H7 (cell line): Measurements from ENCODE around the gene PIK3R6. TPM values are rescaled to one million over a fixed set of nuclear protein-coding genes. Genes with fewer than 3 reads are reported as not detected.
A peak's percentile ranks its signal among the peaks of the same experiment; 100 is the strongest.
"Not testable (repeated sequence)": the region's sequence is repeated elsewhere in the genome, so short reads cannot be mapped to it uniquely, and the experiment has no call there.

Source experiments
- DNase-seq: peaks from one replicate; pipeline ENCODE4 v3.0.0; 2012
- H3K27me3 ChIP-seq: 2 replicates; pipeline ENCODE4 v1.6.0; 2011; ENCODE audit warnings: mild to moderate bottlenecking, low read length; ENCODE audit not compliant: control insufficient read depth, insufficient read depth
- H3K36me3 ChIP-seq: replicated peaks from 2 replicates; pipeline ENCODE4 v1.5.1; 2011; ENCODE audit warnings: low read length; ENCODE audit not compliant: control insufficient read depth, insufficient read depth
- H3K4me3 ChIP-seq: 2 replicates; pipeline ENCODE4 v1.5.1; 2011; ENCODE audit warnings: low read depth, mild to moderate bottlenecking, control low read depth, low read length, moderate library complexity; ENCODE audit not compliant: insufficient read depth
- total RNA-seq: library from RNA; depleted of rRNA; stranded (reverse); fragments of >200 nt; shearing (Covaris generic); gene quantifications from 2 replicates; pipeline ENCODE4 v1.2.3, GENCODE V29; 2014

PIK3R6 gene
- total RNA-seq, 1 experiment from 2014 or later: 0.14 TPM

- no peaks in the 10 kb centered on the region; the same call in 1 of the 2 replicates for H3K27me3 ChIP-seq
- H3K4me3 ChIP-seq: no peak overlapping the region
- DNase-seq: peak; percentile 90
- H3K36me3 ChIP-seq: no peaks in the 10 kb centered on the region
These were observed 20.6 kb upstream of the PIK3R6 start for GRCh38 chr17:8887834-8888703.

GRCh38 chr17:8887301-8887700, 19.8 kb upstream of the PIK3R6 start:
- Histone ChIP-seq H3K27me3 (no peaks in the 10 kb centered on the region; the same call in 1 of the 2 replicates), H3K36me3 (no peaks in the 10 kb centered on the region), H3K4me3 (no peak overlapping the region)
- no peak for DNase-seq

GRCh38 chr17:8885967-8886684, 18.7 kb upstream of the PIK3R6 start:
- Histone ChIP-seq H3K4me3 (peak overlapping the region; percentile 24), H3K36me3 (no peaks in the 10 kb centered on the region), H3K27me3 (no peaks in the 10 kb centered on the region; the same call in 1 of the 2 replicates)
- DNase-seq: peak; percentile 82

GRCh38 chr17:8885163-8885966, 17.9 kb upstream of the PIK3R6 start:
- H3K27me3 ChIP-seq, H3K4me3 ChIP-seq, H3K36me3 ChIP-seq: not testable (repeated sequence)
- DNase-seq: peak; percentile 91

- Histone ChIP-seq H3K36me3 (no peaks in the 10 kb centered on the region), H3K27me3 (no peaks in the 10 kb centered on the region; the same call in 1 of the 2 replicates), H3K4me3 (peak overlapping the region; percentile 33; the same call in 1 of the 2 replicates)
- no peak for DNase-seq
These were observed 17.0 kb upstream of the PIK3R6 start for GRCh38 chr17:8884336-8884990.

GRCh38 chr17:8883353-8883752, 15.9 kb upstream of the PIK3R6 start:
- no peak for DNase-seq
- no peaks in the 10 kb centered on the region for H3K36me3 ChIP-seq
- no peaks in the 10 kb centered on the region; the same call in 1 of the 2 replicates for H3K27me3 ChIP-seq
- H3K4me3 ChIP-seq: no peak overlapping the region; the same call in 1 of the 2 replicates

- Histone ChIP-seq H3K4me3 (no peak overlapping the region), H3K36me3 (no peaks in the 10 kb centered on the region), H3K27me3 (no peaks in the 10 kb centered on the region; the same call in 1 of the 2 replicates)
- peak; percentile 11 for DNase-seq
These were observed 14.1 kb upstream of the PIK3R6 start for GRCh38 chr17:8881606-8882005.

GRCh38 chr17:8880466-8880865, 13.0 kb upstream of the PIK3R6 start:
- Histone ChIP-seq H3K36me3 (no peaks in the 10 kb centered on the region), H3K4me3 (no peak overlapping the region), H3K27me3 (no peaks in the 10 kb centered on the region)
- DNase-seq: no peak

GRCh38 chr17:8879410-8879809, 11.9 kb upstream of the PIK3R6 start:
- no peak for DNase-seq
- Histone ChIP-seq H3K4me3 (no peak overlapping the region), H3K36me3 (no peaks in the 10 kb centered on the region), H3K27me3 (no peaks in the 10 kb centered on the region)

GRCh38 chr17:8877984-8878383, 10.5 kb upstream of the PIK3R6 start:
- no peaks in the 10 kb centered on the region for H3K27me3 ChIP-seq
- H3K36me3 ChIP-seq: no peaks in the 10 kb centered on the region
- H3K4me3 ChIP-seq: no peak overlapping the region
- DNase-seq: no peak

- Histone ChIP-seq H3K4me3 (no peak overlapping the region), H3K36me3 (no peaks in the 10 kb centered on the region), H3K27me3 (no peaks in the 10 kb centered on the region)
- DNase-seq: peak; percentile 68
These were observed 8.5 kb upstream of the PIK3R6 start for GRCh38 chr17:8875957-8876356.

GRCh38 chr17:8875436-8875835, 8.0 kb upstream of the PIK3R6 start:
- no peaks in the 10 kb centered on the region for H3K27me3 ChIP-seq
- no peak for DNase-seq
- no peak overlapping the region for H3K4me3 ChIP-seq
- H3K36me3 ChIP-seq: no peaks in the 10 kb centered on the region

GRCh38 chr17:8873801-8874715, 6.6 kb upstream of the PIK3R6 start:
- DNase-seq: peak; percentile 69
- Histone ChIP-seq H3K27me3 (no peaks in the 10 kb centered on the region; the same call in 1 of the 2 replicates), H3K36me3 (no peaks in the 10 kb centered on the region), H3K4me3 (no peak overlapping the region)
